Kidney epithelial cell (primary cell): Measurements from ENCODE around the gene SEMA6A. TPM values are rescaled to one million over a fixed set of nuclear protein-coding genes. Genes with fewer than 3 reads are reported as not detected.

Experiments
- DNase-seq: peaks from one replicate; pipeline ENCODE4 v3.0.0-alpha.2; 2010; ENCODE audit warnings: low read depth
- H3K27me3 ChIP-seq: 2 replicates; pipeline ENCODE4 v1.6.0; 2011; ENCODE audit warnings: low read length; ENCODE audit not compliant: control insufficient read depth, insufficient read depth
- H3K36me3 ChIP-seq: 2 replicates; pipeline ENCODE4 v1.5.1; 2011; ENCODE audit warnings: low read length; ENCODE audit not compliant: control insufficient read depth, insufficient read depth
- H3K4me3 ChIP-seq: 2 replicates; pipeline ENCODE4 v1.5.1; 2011; ENCODE audit warnings: low read depth, mild to moderate bottlenecking, control low read depth, low read length
- CTCF ChIP-seq: IDR thresholded peaks from 2 replicates; pipeline ENCODE4 v1.5.1; 2011; ENCODE audit warnings: mild to moderate bottlenecking, moderate library complexity, low read length, control low read depth, inconsistent platforms; ENCODE audit not compliant: insufficient read depth, poor library complexity, severe bottlenecking
- total RNA-seq: library from RNA; depleted of rRNA; stranded (reverse); fragments of >200 nt; gene quantifications from 2 replicates; pipeline ENCODE4 v1.2.3, GENCODE V29; 2015

SEMA6A gene
- total RNA-seq, 1 donor from 2014 or later: 6.3 TPM

- Histone ChIP-seq H3K27me3 (no peaks in the 10 kb centered on the region), H3K36me3 (no peaks in the 10 kb centered on the region), H3K4me3 (no peak overlapping the region)
- DNase-seq: no peak
- TF ChIP-seq CTCF: no peak
Observed at GRCh38 chr5:116562669-116563068, 12.0 kb downstream of the SEMA6A start.

GRCh38 chr5:116561658-116562057 is 13.0 kb downstream of the SEMA6A start:
- no peaks in the 10 kb centered on the region for H3K36me3 ChIP-seq
- no peak for DNase-seq
- no peaks in the 10 kb centered on the region for H3K27me3 ChIP-seq
- H3K4me3 ChIP-seq: no peak overlapping the region
- no peak for TF ChIP-seq CTCF

- no peaks in the 10 kb centered on the region for H3K36me3 ChIP-seq
- H3K4me3 ChIP-seq: no peak overlapping the region
- DNase-seq: no peak
- no peak for TF ChIP-seq CTCF
- no peaks in the 10 kb centered on the region for H3K27me3 ChIP-seq
Observed at GRCh38 chr5:116559673-116560164, 14.9 kb downstream of the SEMA6A start.

- no peak for DNase-seq
- no peak for TF ChIP-seq CTCF
- Histone ChIP-seq H3K36me3 (no peaks in the 10 kb centered on the region), H3K4me3 (no peak overlapping the region), H3K27me3 (no peaks in the 10 kb centered on the region)
Observed at GRCh38 chr5:116559239-116559638, 15.4 kb downstream of the SEMA6A start.

GRCh38 chr5:116557669-116558271 is 16.9 kb downstream of the SEMA6A start:
- Histone ChIP-seq H3K4me3 (no peak overlapping the region), H3K27me3 (no peaks in the 10 kb centered on the region), H3K36me3 (no peaks in the 10 kb centered on the region)
- peak; percentile 63 for TF ChIP-seq CTCF
- no peak for DNase-seq

GRCh38 chr5:116554764-116555163 is 19.9 kb downstream of the SEMA6A start:
- no peak for DNase-seq
- no peak overlapping the region for H3K4me3 ChIP-seq
- TF ChIP-seq CTCF: no peak
- H3K36me3 ChIP-seq: no peaks in the 10 kb centered on the region
- no peaks in the 10 kb centered on the region for H3K27me3 ChIP-seq
